Measurements from ENCODE around the gene TPP1. TPM values are rescaled to one million over a fixed set of nuclear protein-coding genes. Genes with fewer than 3 reads are reported as not detected.

TPP1 gene
- total RNA-seq, 1 donor from 2014 or later = 101 TPM

DNA sequence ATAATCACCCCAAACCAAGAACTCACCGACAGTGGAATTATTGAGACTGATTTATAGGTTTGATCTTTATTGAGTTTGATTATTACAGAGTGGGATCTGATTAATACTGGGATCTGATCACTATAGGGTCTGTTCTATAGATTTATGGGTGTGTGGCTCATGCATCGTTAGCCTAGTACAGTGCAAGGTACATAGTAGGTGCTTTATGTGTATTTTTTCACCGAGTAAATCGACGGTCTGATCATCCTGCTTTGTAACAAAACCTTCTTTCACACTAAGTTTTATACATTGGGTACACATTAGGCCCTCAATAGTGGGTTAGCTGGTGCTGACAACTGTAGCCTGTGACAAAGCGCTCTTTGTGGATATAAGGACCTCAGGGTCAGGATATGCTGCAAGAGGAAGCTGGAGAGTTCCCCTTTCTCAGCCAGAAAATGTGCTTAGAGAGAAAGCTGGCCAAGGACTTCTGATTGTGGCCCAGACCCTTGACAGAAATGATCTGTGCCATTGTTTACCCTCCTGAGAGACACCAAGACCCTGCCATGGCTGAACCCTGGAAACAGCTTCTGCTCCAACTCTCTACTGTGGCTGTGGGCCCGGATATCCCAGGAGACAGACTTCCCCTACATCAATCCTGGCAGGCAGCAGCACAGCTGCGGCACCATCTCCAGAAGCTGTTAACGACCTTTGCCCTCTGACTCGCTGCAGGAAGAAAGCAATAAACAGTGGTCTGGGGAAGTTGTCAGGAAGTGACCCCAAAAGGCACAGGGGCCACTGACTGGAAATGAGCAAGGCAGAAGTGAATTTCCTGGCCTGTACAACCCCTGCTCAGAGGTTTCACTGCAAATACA, 16.1 kb upstream of the TPP1 start:
- peaks cover 20% of the 10 kb centered on the region for H3K36me3 Mint-ChIP-seq (ENCODE audit: low read depth)
- H3K27ac Mint-ChIP-seq (ENCODE audit: unreplicated experiment) = no peak overlapping the region
- TF ChIP-seq, protein P1, sequence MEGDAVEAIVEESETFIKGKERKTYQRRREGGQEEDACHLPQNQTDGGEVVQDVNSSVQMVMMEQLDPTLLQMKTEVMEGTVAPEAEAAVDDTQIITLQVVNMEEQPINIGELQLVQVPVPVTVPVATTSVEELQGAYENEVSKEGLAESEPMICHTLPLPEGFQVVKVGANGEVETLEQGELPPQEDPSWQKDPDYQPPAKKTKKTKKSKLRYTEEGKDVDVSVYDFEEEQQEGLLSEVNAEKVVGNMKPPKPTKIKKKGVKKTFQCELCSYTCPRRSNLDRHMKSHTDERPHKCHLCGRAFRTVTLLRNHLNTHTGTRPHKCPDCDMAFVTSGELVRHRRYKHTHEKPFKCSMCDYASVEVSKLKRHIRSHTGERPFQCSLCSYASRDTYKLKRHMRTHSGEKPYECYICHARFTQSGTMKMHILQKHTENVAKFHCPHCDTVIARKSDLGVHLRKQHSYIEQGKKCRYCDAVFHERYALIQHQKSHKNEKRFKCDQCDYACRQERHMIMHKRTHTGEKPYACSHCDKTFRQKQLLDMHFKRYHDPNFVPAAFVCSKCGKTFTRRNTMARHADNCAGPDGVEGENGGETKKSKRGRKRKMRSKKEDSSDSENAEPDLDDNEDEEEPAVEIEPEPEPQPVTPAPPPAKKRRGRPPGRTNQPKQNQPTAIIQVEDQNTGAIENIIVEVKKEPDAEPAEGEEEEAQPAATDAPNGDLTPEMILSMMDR (IDR thresholded peaks at IDR 0.05) = no peak
- no peaks in the 10 kb centered on the region for H3K9me3 Mint-ChIP-seq (ENCODE audit: low read depth)
- no peaks in the 10 kb centered on the region for H3K27me3 Mint-ChIP-seq (ENCODE audit: low read depth)
- no peak for DNase-seq (ENCODE audit: low spot score)
- no peak overlapping the region for H3K4me3 Mint-ChIP-seq (ENCODE audit: unreplicated experiment)
- no peaks in the 10 kb centered on the region for H3K4me1 Mint-ChIP-seq (ENCODE audit: low read depth)

DNA sequence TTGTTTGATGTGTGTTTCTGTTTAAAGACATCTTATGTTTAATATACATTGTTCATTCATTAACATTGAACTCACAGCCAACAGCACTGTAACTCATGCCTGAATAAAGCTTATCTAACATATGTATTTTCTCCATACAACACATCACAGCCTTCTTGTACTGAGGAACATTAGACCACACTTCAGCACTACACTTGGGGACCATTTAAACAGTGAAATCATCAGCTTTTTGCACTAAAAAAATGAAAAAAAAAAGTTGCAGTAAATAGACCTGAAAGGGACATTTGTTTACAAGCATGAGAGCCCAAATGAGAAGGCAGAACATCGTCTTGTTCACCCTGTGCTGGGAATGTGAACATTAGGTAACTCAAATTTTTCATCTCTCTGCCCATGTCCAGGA, 15.3 kb upstream of the TPP1 start:
- DNase-seq (ENCODE audit: low spot score) = no peak
- H3K27me3 Mint-ChIP-seq (ENCODE audit: low read depth) = no peaks in the 10 kb centered on the region
- H3K4me3 Mint-ChIP-seq (ENCODE audit: unreplicated experiment) = no peak overlapping the region
- H3K9me3 Mint-ChIP-seq (ENCODE audit: low read depth) = no peaks in the 10 kb centered on the region
- TF ChIP-seq, protein P1 (IDR thresholded peaks at IDR 0.05) = no peak
- H3K27ac Mint-ChIP-seq (ENCODE audit: unreplicated experiment) = no peak overlapping the region
- H3K36me3 Mint-ChIP-seq (ENCODE audit: low read depth) = peaks cover 18% of the 10 kb centered on the region
- H3K4me1 Mint-ChIP-seq (ENCODE audit: low read depth) = no peaks in the 10 kb centered on the region

DNA sequence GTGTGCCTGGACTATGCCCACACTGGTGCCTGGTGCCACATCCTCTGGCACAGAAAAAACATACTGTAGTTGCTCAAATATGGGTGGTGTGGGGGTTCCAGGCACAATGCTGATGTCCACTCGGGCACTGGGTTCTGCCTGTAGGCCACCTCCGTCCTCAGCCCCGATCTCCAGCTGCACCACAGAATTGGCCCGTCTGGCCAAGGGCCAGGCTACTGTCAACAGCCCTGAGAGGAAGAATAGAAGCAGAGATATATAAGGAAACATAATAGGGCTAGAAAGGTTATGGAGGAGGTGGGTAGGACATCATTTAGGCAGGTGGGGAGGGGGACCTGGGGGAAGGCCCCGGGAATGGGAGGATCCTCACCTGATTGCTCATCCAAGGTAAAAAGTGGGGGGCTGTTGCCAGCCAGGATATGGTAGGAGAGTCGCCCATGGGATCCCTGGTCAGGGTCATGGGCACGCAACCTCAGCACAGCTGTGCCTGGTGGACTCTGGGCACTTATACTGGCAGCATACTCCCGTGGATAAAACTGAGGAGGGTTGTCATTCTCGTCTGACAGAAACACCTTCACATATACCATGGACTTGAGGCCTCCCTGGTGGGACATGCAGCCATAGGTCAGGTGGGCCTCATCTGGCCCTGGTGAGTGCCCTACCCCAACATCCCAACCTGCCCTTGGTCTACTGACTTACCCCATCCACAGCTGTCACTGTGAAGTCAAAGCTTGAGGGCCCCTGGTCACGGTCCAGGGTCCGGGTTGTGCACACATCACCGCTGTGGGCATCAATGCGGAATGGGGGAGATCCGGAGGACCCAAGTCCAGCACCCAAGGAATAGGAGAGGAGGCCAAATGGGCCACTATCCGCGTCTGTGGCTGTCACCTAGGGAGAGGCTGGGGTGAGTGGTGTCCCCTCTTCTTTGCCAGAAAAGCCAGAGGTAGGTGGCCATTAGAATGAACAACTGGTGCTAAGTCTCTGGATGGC, 14.5 kb upstream of the TPP1 start:
- H3K4me1 Mint-ChIP-seq (ENCODE audit: low read depth) = no peaks in the 10 kb centered on the region
- no peak overlapping the region for H3K27ac Mint-ChIP-seq (ENCODE audit: unreplicated experiment)
- H3K9me3 Mint-ChIP-seq (ENCODE audit: low read depth) = no peaks in the 10 kb centered on the region
- H3K4me3 Mint-ChIP-seq (ENCODE audit: unreplicated experiment) = no peak overlapping the region
- no peaks in the 10 kb centered on the region for H3K27me3 Mint-ChIP-seq (ENCODE audit: low read depth)
- TF ChIP-seq, protein P1 (IDR thresholded peaks at IDR 0.05) = no peak
- H3K36me3 Mint-ChIP-seq (ENCODE audit: low read depth) = peaks cover 19% of the 10 kb centered on the region
- DNase-seq (ENCODE audit: low spot score) = no peak

DNA sequence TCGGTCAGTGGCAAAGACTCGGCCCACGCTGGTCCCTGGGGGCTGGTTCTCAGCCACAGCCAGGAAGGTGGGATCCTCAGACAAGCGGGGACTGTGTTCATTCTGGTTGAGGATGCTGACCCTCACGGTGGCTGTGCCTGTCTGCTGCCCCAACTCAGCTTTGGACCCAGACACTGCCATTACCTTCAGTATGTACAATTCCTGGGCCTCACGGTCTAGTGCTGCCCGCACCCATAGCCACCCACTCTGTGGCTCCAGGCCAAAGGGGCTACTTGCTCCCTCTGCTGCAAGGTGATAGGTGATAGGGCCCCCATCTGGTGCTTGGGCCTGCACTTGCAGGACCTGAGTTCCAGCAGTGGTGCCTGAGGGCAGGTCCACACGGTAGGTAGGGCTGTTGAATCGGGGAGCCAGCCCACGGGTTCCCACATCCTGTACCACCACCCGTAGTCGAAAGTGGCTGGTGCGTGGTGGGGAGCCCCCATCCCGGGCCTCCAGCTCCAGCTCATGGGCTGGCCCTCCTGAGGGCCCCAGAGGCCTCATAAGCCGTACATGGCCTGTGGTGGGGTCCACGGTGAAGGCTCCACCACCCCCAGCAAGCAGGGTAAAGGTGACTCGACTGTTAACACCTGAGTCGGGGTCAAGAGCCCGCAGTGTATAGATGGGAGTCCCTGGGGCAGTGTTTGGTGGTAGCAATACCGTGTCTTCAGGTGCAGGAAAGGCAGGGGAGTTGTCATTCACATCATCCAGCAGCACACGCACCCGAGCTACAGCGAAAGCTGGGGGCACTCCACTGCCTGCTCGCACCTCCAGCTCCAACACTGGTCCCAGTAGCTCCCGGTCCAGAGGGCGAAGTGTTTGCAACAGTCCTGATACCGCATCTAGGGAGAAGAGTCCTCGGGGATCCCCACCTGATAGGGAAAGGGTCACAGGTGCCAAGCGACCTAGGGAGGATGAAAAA, 13.2 kb upstream of the TPP1 start:
- no peak overlapping the region for H3K4me3 Mint-ChIP-seq (ENCODE audit: unreplicated experiment)
- H3K4me1 Mint-ChIP-seq (ENCODE audit: low read depth) = no peaks in the 10 kb centered on the region
- DNase-seq (ENCODE audit: low spot score) = no peak
- TF ChIP-seq, protein P1 (IDR thresholded peaks at IDR 0.05) = no peak
- H3K36me3 Mint-ChIP-seq (ENCODE audit: low read depth) = peaks cover 24% of the 10 kb centered on the region
- no peaks in the 10 kb centered on the region for H3K27me3 Mint-ChIP-seq (ENCODE audit: low read depth)
- no peak overlapping the region for H3K27ac Mint-ChIP-seq (ENCODE audit: unreplicated experiment)
- H3K9me3 Mint-ChIP-seq (ENCODE audit: low read depth) = no peaks in the 10 kb centered on the region

Data from chondrocyte (in vitro differentiated cells).